MG63 (cell line): Measurements from ENCODE around the gene CHIT1. TPM values are rescaled to one million over a fixed set of nuclear protein-coding genes. Genes with fewer than 3 reads are reported as not detected.

Experiments
- DNase-seq: peaks from one replicate; pipeline ENCODE4 v3.0.0-alpha.2; 2020
- H3K27me3 ChIP-seq: fragments of 250-450 bp; sonication (Bioruptor Pico); 2 replicates; pipeline ENCODE4 v1.5.1; 2020; ENCODE audit warnings: mild to moderate bottlenecking, moderate library complexity
- H3K36me3 ChIP-seq: fragments of 250-450 bp; sonication (Bioruptor Pico); 2 replicates; pipeline ENCODE4 v1.5.1; 2020; ENCODE audit warnings: mild to moderate bottlenecking, moderate library complexity
- H3K4me3 ChIP-seq: fragments of 250-450 bp; sonication (Bioruptor Pico); 2 replicates; pipeline ENCODE4 v1.5.1; 2020; ENCODE audit warnings: mild to moderate bottlenecking, moderate library complexity
- H3K9me3 ChIP-seq: fragments of 250-450 bp; sonication (Bioruptor Pico); 2 replicates; pipeline ENCODE4 v1.5.1; 2020; ENCODE audit warnings: mild to moderate bottlenecking, moderate library complexity
- total RNA-seq: library from RNA; depleted of rRNA; stranded (reverse); fragments of >200 nt; shearing (Covaris generic); gene quantifications from 2 replicates; pipeline ENCODE4 v1.2.3, GENCODE V29; 2014; ENCODE audit warnings: low replicate concordance

The CHIT1 gene
- total RNA-seq, 1 experiment from 2014 or later, result not detected

- no peaks in the 10 kb centered on the region for H3K36me3 ChIP-seq
- DNase-seq, result no peak
Measured at GRCh38 chr1:203175827-203176241, 53.6 kb downstream of the CHIT1 start.

GRCh38 chr1:203175237-203175826 lies 54.1 kb downstream of the CHIT1 start, which contains the start of gene MYBPH:
TSS of gene MYBPH (minus strand) at chr1:203175826. CDS start at chr1:203175755, 71 bp downstream.
- Histone ChIP-seq H3K36me3 (no peaks in the 10 kb centered on the region), H3K27me3 (no peaks in the 10 kb centered on the region), H3K9me3 (0 out of 2 replicates have a peak, but pooled peaks cover 2% of the 10 kb centered on the region), H3K4me3 (no peak within 1 kb of the TSS)
- DNase-seq, result no peak

More at GRCh38 chr1:203175827-203176241, 53.6 kb downstream of the CHIT1 start:
- Histone ChIP-seq H3K9me3 (0 out of 2 replicates have a peak, but pooled peaks cover 2% of the 10 kb centered on the region), H3K4me3 (no peak overlapping the region), H3K27me3 (no peaks in the 10 kb centered on the region)

- no peaks in the 10 kb centered on the region for H3K27me3 ChIP-seq
- 0 out of 2 replicates have a peak, but pooled peaks cover 2% of the 10 kb centered on the region for H3K9me3 ChIP-seq
- no peak for DNase-seq
- H3K36me3 ChIP-seq, result no peaks in the 10 kb centered on the region
- H3K4me3 ChIP-seq, result no peak overlapping the region
Measured at GRCh38 chr1:203174324-203174985, 55.0 kb downstream of the CHIT1 start.

GRCh38 chr1:203173566-203173965 lies 55.9 kb downstream of the CHIT1 start:
- 0 out of 2 replicates have a peak, but pooled peaks cover 2% of the 10 kb centered on the region for H3K9me3 ChIP-seq
- no peaks in the 10 kb centered on the region for H3K36me3 ChIP-seq
- no peaks in the 10 kb centered on the region for H3K27me3 ChIP-seq
- no peak overlapping the region for H3K4me3 ChIP-seq
- no peak for DNase-seq

GRCh38 chr1:203173011-203173555 lies 56.4 kb downstream of the CHIT1 start:
- no peaks in the 10 kb centered on the region for H3K27me3 ChIP-seq
- no peak overlapping the region for H3K4me3 ChIP-seq
- H3K9me3 ChIP-seq, result 0 out of 2 replicates have a peak, but pooled peaks cover 2% of the 10 kb centered on the region
- H3K36me3 ChIP-seq, result no peaks in the 10 kb centered on the region
- no peak for DNase-seq

GRCh38 chr1:203172184-203173010 lies 57.1 kb downstream of the CHIT1 start:
- Histone ChIP-seq H3K27me3 (no peaks in the 10 kb centered on the region), H3K9me3 (0 out of 2 replicates have a peak, but pooled peaks cover 2% of the 10 kb centered on the region), H3K36me3 (no peaks in the 10 kb centered on the region), H3K4me3 (no peak overlapping the region)
- DNase-seq, result peak; percentile 69

GRCh38 chr1:203171341-203172183 lies 57.9 kb downstream of the CHIT1 start:
- 0 out of 2 replicates have a peak, but pooled peaks cover 2% of the 10 kb centered on the region for H3K9me3 ChIP-seq
- H3K36me3 ChIP-seq, result no peaks in the 10 kb centered on the region
- no peak for DNase-seq
- H3K4me3 ChIP-seq, result no peak overlapping the region
- H3K27me3 ChIP-seq, result no peaks in the 10 kb centered on the region

GRCh38 chr1:203170625-203171330 lies 58.7 kb downstream of the CHIT1 start:
- Histone ChIP-seq H3K4me3 (no peak overlapping the region), H3K9me3 (0 out of 2 replicates have a peak, but pooled peaks cover 2% of the 10 kb centered on the region), H3K36me3 (no peaks in the 10 kb centered on the region), H3K27me3 (no peaks in the 10 kb centered on the region)
- no peak for DNase-seq

GRCh38 chr1:203169770-203170520 lies 59.5 kb downstream of the CHIT1 start:
- Histone ChIP-seq H3K27me3 (no peaks in the 10 kb centered on the region), H3K36me3 (no peaks in the 10 kb centered on the region), H3K9me3 (0 out of 2 replicates have a peak, but pooled peaks cover 2% of the 10 kb centered on the region), H3K4me3 (no peak overlapping the region)
- DNase-seq, result no peak

- Histone ChIP-seq H3K36me3 (no peaks in the 10 kb centered on the region), H3K27me3 (no peaks in the 10 kb centered on the region), H3K4me3 (no peak overlapping the region), H3K9me3 (0 out of 2 replicates have a peak, but pooled peaks cover 2% of the 10 kb centered on the region)
- DNase-seq, result no peak
Measured at GRCh38 chr1:203168991-203169390, 60.5 kb downstream of the CHIT1 start.

- H3K27me3 ChIP-seq, result no peaks in the 10 kb centered on the region
- no peak overlapping the region for H3K4me3 ChIP-seq
- H3K9me3 ChIP-seq, result 0 out of 2 replicates have a peak, but pooled peaks cover 2% of the 10 kb centered on the region
- no peak for DNase-seq
- no peaks in the 10 kb centered on the region for H3K36me3 ChIP-seq
Measured at GRCh38 chr1:203168256-203168786, 61.2 kb downstream of the CHIT1 start.

- H3K36me3 ChIP-seq, result no peaks in the 10 kb centered on the region
- DNase-seq, result no peak
- 0 out of 2 replicates have a peak, but pooled peaks cover 2% of the 10 kb centered on the region for H3K9me3 ChIP-seq
- no peaks in the 10 kb centered on the region for H3K27me3 ChIP-seq
- no peak overlapping the region for H3K4me3 ChIP-seq
Measured at GRCh38 chr1:203167913-203168200, 61.6 kb downstream of the CHIT1 start.

- peak; percentile 45 for DNase-seq
- Histone ChIP-seq H3K36me3 (no peaks in the 10 kb centered on the region), H3K9me3 (0 out of 2 replicates have a peak, but pooled peaks cover 2% of the 10 kb centered on the region), H3K4me3 (no peak overlapping the region), H3K27me3 (no peaks in the 10 kb centered on the region)
Measured at GRCh38 chr1:203167026-203167912, 62.2 kb downstream of the CHIT1 start.
